Smooth muscle cell (in vitro differentiated cells): ENCODE measurements around the gene DCP1A. TPM values are rescaled to one million over a fixed set of nuclear protein-coding genes. Genes with fewer than 3 reads are reported as not detected.

Experiments used
- DNase-seq: peaks from one replicate; lab custom pipeline; 2025; ENCODE audit not compliant: unreplicated experiment; lab: John Stamatoyannopoulos, UW
- H2AFZ ChIP-seq: fragments of 200-600 bp; sonication (generic); 2 replicates; pipeline ENCODE4 v1.6.0; 2016; ENCODE audit warnings: antibody characterized with exemption, low read depth, mild to moderate bottlenecking
- H3F3A ChIP-seq: fragments of 200-600 bp; sonication (generic); 2 replicates; pipeline ENCODE4 v1.6.0; 2017; ENCODE audit warnings: antibody characterized with exemption, low read depth
- H3K27ac ChIP-seq: fragments of 200-600 bp; sonication (generic); 2 replicates; pipeline ENCODE4 v1.5.1; 2016; ENCODE audit warnings: low read depth, mild to moderate bottlenecking
- H3K27me3 ChIP-seq: fragments of 200-600 bp; sonication (generic); 2 replicates; pipeline ENCODE4 v1.6.1; 2016; ENCODE audit warnings: low read depth, mild to moderate bottlenecking
- H3K36me3 ChIP-seq: fragments of 200-600 bp; sonication (generic); 2 replicates; pipeline ENCODE4 v1.5.1; 2016; ENCODE audit warnings: low read depth
- H3K4me1 ChIP-seq: fragments of 200-600 bp; sonication (generic); 2 replicates; pipeline ENCODE4 v1.5.1; 2016; ENCODE audit warnings: low read depth
- H3K4me2 ChIP-seq: fragments of 200-600 bp; sonication (generic); 2 replicates; pipeline ENCODE4 v1.6.0; 2016; ENCODE audit warnings: mild to moderate bottlenecking
- H3K4me3 ChIP-seq: fragments of 200-600 bp; sonication (generic); 2 replicates; pipeline ENCODE4 v1.5.1; 2016; ENCODE audit warnings: mild to moderate bottlenecking
- H3K79me2 ChIP-seq: fragments of 200-600 bp; sonication (generic); 2 replicates; pipeline ENCODE4 v1.6.0; 2016; ENCODE audit warnings: low read depth, mild to moderate bottlenecking
- H3K9ac ChIP-seq: fragments of 200-600 bp; sonication (generic); 2 replicates; pipeline ENCODE4 v1.6.0; 2016; ENCODE audit warnings: low read depth
- H3K9me3 ChIP-seq: fragments of 200-600 bp; sonication (generic); replicated peaks from 2 replicates; pipeline ENCODE4 v1.5.1; 2016; ENCODE audit warnings: low read depth
- H4K20me1 ChIP-seq: fragments of 200-600 bp; sonication (generic); 2 replicates; pipeline ENCODE4 v1.6.0; 2016; ENCODE audit warnings: low read depth
- WGBS: methylation state at CpG from one replicate; pipeline ENCODE4 v1.1.7; 2016; ENCODE audit warnings: low lambda C conversion rate; 5-methylcytosine and 5-hydroxymethylcytosine counted together
- polyA plus RNA-seq: library from polyadenylated mRNA; unstranded; fragments of >200 nt; fragmentation: Nextera tagmentation; extraction: Ambion mirVana; gene quantifications from 2 replicates; pipeline ENCODE4 v1.2.1, GENCODE V29; 2016
- total RNA-seq: library from RNA; depleted of rRNA; stranded (reverse); fragments of >200 nt; gene quantifications from 2 replicates; pipeline ENCODE4 v1.2.3, GENCODE V29; 2014
- TF ChIP-seq, protein P1 (sequence below): fragments of 200-600 bp; sonication (generic); IDR thresholded peaks from 2 replicates; pipeline ENCODE4 v1.5.1; 2017; ENCODE audit warnings: borderline replicate concordance, mild to moderate bottlenecking, antibody characterized with exemption; ENCODE audit not compliant: insufficient read depth, poor library complexity, severe bottlenecking

DCP1A gene
- total and polyA plus RNA-seq, 2 experiments from 2014 or later: 24.7 to 43.5 TPM

DNA sequence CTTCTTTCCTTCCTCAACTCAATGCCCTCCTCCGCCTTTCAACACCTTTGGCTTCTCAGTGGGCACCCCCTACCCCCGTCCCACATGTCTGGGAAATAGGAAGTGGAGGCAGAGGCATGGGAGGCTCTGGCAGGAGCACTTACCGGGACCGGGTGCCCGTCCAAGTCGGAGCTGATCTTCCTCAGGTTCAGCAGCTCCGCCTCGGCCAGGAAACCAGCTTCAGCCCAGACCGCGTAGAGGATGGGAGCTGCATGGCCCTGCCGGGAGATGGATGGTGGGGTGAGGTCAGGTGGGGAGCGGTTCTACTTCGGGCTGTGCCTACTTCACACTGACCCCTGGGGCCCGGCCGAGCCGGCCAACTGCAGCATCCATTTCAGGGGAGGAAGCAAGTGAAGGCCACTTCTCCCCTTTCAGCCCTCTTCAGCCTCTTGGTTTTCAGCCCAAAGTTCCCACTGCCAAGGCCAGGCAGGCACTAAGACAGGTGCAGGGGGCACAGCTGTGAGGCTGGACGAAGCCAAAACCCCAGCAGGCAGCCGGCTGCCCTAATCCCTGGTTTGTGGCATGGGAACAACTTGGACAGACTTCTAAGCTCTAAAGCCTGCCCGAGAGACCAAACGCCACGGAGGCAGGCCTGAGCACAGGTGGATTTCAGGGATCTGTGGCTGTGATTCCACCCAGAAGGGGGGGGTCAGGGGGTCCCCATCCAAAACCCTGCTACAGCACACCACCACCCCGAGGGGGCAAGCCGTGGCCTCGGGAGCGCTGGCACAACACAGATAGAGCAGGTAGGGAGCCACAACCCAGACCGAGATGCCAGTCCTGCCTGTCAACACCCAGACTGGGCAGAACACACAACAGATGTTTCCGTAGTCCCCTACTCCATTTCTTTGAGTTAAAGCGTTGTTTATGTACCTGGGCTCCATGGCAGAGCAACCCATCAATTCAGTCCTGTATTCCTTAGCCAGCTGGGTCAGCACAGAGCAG lies 106.1 kb downstream of the DCP1A start:
- no peaks in the 10 kb centered on the region for H3K27me3 ChIP-seq
- no peaks in the 10 kb centered on the region for H3K36me3 ChIP-seq
- peaks cover 19% of the 10 kb centered on the region for H3K4me1 ChIP-seq
- peaks cover 65% of the 10 kb centered on the region for H4K20me1 ChIP-seq
- DNase-seq: no peak
- H3K9me3 ChIP-seq: no peaks in the 10 kb centered on the region
- H3K4me3 ChIP-seq: no peak overlapping the region
- no peak overlapping the region for H3K9ac ChIP-seq
- H2AFZ ChIP-seq: no peak overlapping the region
- over 99% methylated on average over 28 of the region's 28 CpGs for WGBS
- H3K79me2 ChIP-seq: peaks cover 57% of the 10 kb centered on the region
- no peak overlapping the region for H3K4me2 ChIP-seq
- H3F3A ChIP-seq: peaks cover 28% of the 10 kb centered on the region
- TF ChIP-seq, protein P1, sequence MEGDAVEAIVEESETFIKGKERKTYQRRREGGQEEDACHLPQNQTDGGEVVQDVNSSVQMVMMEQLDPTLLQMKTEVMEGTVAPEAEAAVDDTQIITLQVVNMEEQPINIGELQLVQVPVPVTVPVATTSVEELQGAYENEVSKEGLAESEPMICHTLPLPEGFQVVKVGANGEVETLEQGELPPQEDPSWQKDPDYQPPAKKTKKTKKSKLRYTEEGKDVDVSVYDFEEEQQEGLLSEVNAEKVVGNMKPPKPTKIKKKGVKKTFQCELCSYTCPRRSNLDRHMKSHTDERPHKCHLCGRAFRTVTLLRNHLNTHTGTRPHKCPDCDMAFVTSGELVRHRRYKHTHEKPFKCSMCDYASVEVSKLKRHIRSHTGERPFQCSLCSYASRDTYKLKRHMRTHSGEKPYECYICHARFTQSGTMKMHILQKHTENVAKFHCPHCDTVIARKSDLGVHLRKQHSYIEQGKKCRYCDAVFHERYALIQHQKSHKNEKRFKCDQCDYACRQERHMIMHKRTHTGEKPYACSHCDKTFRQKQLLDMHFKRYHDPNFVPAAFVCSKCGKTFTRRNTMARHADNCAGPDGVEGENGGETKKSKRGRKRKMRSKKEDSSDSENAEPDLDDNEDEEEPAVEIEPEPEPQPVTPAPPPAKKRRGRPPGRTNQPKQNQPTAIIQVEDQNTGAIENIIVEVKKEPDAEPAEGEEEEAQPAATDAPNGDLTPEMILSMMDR: no peak
- no peak overlapping the region for H3K27ac ChIP-seq

DNA sequence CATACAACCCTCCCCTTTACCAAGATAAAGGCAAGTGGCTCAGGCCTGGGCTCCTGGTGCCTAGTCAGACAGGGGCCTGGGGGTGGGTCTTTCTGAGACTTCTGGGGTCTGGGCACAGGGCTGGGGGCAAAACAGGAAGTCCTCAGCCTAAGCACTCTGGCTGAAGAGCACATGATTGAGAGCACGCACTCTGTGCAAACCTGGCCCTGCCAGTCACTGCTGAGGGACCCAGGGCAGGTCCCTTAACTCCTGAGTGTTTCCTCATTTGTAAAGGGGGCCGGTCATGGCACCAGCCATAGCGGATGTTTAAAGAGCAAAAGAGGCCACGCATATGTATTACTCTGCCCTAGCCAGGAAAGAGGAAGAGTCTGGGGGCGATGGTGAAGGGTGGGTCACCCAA lies 107.5 kb downstream of the DCP1A start:
- Histone ChIP-seq H3K27ac (peak overlapping the region; percentile 91), H3K9ac (no peak overlapping the region), H2AFZ (no peak overlapping the region), H3K9me3 (no peaks in the 10 kb centered on the region), H3K4me2 (no peak overlapping the region), H3K4me3 (no peak overlapping the region), H4K20me1 (peaks cover 50% of the 10 kb centered on the region), H3F3A (peaks cover 28% of the 10 kb centered on the region), H3K79me2 (peaks cover 49% of the 10 kb centered on the region), H3K27me3 (no peaks in the 10 kb centered on the region), H3K36me3 (no peaks in the 10 kb centered on the region), H3K4me1 (peaks cover 19% of the 10 kb centered on the region)
- no peak for DNase-seq
- 95% methylated on average over 5 of the region's 5 CpGs for WGBS
- TF ChIP-seq, protein P1: no peak

DNA sequence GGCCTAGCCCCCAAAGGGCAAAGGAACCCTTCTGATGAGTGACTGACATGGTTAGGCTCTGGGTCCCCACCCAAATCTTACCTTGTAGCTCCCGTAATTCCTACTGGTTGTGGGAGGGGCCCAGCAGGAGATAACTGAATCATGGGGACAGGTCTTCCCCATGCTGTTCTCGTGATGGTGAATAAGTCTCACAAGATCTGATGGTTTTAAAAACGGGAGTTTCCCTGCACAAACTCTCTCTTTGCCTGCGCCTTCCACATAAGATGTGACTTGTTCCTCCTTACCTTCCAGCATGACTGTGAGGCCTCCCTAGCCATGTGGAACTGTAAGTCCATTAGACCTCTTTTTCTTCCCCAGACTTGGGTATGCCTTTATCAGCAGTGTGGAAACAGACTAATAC lies 108.5 kb downstream of the DCP1A start:
- H3K27ac ChIP-seq: peak overlapping the region; percentile 91
- no peak for DNase-seq
- WGBS: 86% methylated on average over 4 of the region's 4 CpGs
- no peak overlapping the region for H3K9ac ChIP-seq
- no peak overlapping the region for H2AFZ ChIP-seq
- TF ChIP-seq, protein P1: no peak
- H3K4me2 ChIP-seq: peak overlapping the region; percentile 43
- H3F3A ChIP-seq: peaks cover 28% of the 10 kb centered on the region
- peaks cover 40% of the 10 kb centered on the region for H3K79me2 ChIP-seq
- no peaks in the 10 kb centered on the region for H3K9me3 ChIP-seq
- H3K4me3 ChIP-seq: no peak overlapping the region
- H4K20me1 ChIP-seq: peaks cover 41% of the 10 kb centered on the region
- peaks cover 18% of the 10 kb centered on the region for H3K4me1 ChIP-seq
- H3K36me3 ChIP-seq: no peaks in the 10 kb centered on the region
- H3K27me3 ChIP-seq: no peaks in the 10 kb centered on the region
